HG03342 (cell line): Measurements from ENCODE around the gene ANP32A.

Source experiments
- ATAC-seq: cut with Tn5 transposase; IDR thresholded peaks from one replicate; pipeline ENCODE4 v1.9.1; 2021; ENCODE audit warnings: mild to moderate bottlenecking, moderate library complexity; ENCODE audit not compliant: unreplicated experiment

ANP32A gene

GRCh38 chr15:68800875-68801274 is 19.8 kb downstream of the ANP32A start:
- ATAC-seq: no peak

- no peak for ATAC-seq
Measured at GRCh38 chr15:68798346-68799094, 22.2 kb downstream of the ANP32A start.

- ATAC-seq: no peak
Measured at GRCh38 chr15:68797599-68798345, 22.9 kb downstream of the ANP32A start.

GRCh38 chr15:68797191-68797590 is 23.5 kb downstream of the ANP32A start:
- ATAC-seq: no peak

- no peak for ATAC-seq
Measured at GRCh38 chr15:68796576-68796975, 24.1 kb downstream of the ANP32A start.

GRCh38 chr15:68795298-68795848 is 25.3 kb downstream of the ANP32A start:
- peak; percentile 54 for ATAC-seq

GRCh38 chr15:68794863-68795262 is 25.8 kb downstream of the ANP32A start:
- ATAC-seq: no peak

- ATAC-seq: no peak
Measured at GRCh38 chr15:68794307-68794706, 26.4 kb downstream of the ANP32A start.

- ATAC-seq: no peak
Measured at GRCh38 chr15:68793776-68794175, 26.9 kb downstream of the ANP32A start.

GRCh38 chr15:68792901-68793766 is 27.6 kb downstream of the ANP32A start:
- no peak for ATAC-seq

- no peak for ATAC-seq
Measured at GRCh38 chr15:68791431-68792283, 29.0 kb downstream of the ANP32A start.

- no peak for ATAC-seq
Measured at GRCh38 chr15:68790910-68791309, 29.8 kb downstream of the ANP32A start.

GRCh38 chr15:68790242-68790575 is 30.5 kb downstream of the ANP32A start:
- ATAC-seq: no peak

- no peak for ATAC-seq
Measured at GRCh38 chr15:68789534-68790241, 31.0 kb downstream of the ANP32A start.

- no peak for ATAC-seq
Measured at GRCh38 chr15:68789091-68789490, 31.6 kb downstream of the ANP32A start.

- no peak for ATAC-seq
Measured at GRCh38 chr15:68788264-68788624, 32.5 kb downstream of the ANP32A start.

- no peak for ATAC-seq
Measured at GRCh38 chr15:68787609-68788263, 33.0 kb downstream of the ANP32A start.

- ATAC-seq: no peak
Measured at GRCh38 chr15:68786753-68787152, 33.9 kb downstream of the ANP32A start.

GRCh38 chr15:68785541-68785940 is 35.2 kb downstream of the ANP32A start:
- no peak for ATAC-seq
